OCI-LY7 (cell line): Measurements from ENCODE around the gene TNS3.

Source experiments
- EZH2phosphoT487 ChIP-seq: fragments of 200-600 bp; sonication (generic); IDR thresholded peaks from 2 replicates; pipeline ENCODE4 v1.6.1; 2018; ENCODE audit warnings: low read depth, borderline replicate concordance, mild to moderate bottlenecking, mixed run types, antibody characterized with exemption, low read length, moderate library complexity, mixed read lengths
- TF ChIP-seq, protein P1 (sequence below): fragments of 200-600 bp; sonication (generic); conservative IDR thresholded peaks from 2 replicates; pipeline ENCODE4 v1.5.1; 2014; ENCODE audit warnings: mild to moderate bottlenecking, antibody characterized with exemption, low read length, moderate library complexity, mixed read lengths

DNA sequence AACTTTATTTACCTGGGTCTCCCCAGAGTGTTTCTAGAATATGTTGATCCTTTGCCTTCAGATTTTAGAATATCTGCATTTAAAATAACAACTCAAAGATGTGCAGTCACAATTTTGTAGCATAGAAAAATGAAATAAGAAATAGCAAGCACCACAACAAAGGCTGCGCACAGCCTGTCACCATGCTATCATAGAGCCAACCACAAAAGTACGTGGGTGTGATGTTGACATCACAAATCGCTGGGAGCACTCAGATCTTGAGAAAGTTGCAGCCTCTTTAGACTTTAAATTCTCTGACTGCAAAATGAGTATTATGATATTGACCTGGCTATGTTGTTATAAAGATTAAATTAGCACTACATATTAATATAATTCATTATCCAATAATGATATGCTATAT lies 177.9 kb downstream of the TNS3 start:
- TF ChIP-seq, protein P1, sequence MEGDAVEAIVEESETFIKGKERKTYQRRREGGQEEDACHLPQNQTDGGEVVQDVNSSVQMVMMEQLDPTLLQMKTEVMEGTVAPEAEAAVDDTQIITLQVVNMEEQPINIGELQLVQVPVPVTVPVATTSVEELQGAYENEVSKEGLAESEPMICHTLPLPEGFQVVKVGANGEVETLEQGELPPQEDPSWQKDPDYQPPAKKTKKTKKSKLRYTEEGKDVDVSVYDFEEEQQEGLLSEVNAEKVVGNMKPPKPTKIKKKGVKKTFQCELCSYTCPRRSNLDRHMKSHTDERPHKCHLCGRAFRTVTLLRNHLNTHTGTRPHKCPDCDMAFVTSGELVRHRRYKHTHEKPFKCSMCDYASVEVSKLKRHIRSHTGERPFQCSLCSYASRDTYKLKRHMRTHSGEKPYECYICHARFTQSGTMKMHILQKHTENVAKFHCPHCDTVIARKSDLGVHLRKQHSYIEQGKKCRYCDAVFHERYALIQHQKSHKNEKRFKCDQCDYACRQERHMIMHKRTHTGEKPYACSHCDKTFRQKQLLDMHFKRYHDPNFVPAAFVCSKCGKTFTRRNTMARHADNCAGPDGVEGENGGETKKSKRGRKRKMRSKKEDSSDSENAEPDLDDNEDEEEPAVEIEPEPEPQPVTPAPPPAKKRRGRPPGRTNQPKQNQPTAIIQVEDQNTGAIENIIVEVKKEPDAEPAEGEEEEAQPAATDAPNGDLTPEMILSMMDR, result no peak
- TF ChIP-seq EZH2phosphoT487, result no peak
